ENCODE data around the gene BANF2. TPM values are rescaled to one million over a fixed set of nuclear protein-coding genes. Genes with fewer than 3 reads are reported as not detected.

BANF2 gene
- total and polyA plus RNA-seq, 2 of the 13 experiments (the other 11 are each of a cell fraction or from before 2014, with no cell fraction given), result 0.35 TPM; not detected in 1

GRCh38 chr20:17682889-17683198 lies 16.9 kb upstream of the BANF2 start (continued):
- TF ChIP-seq THRA (CRISPR knock-in tag; IDR thresholded peaks at IDR 0.05; ENCODE audit: borderline replicate concordance) (no peak), HNF4G (IDR thresholded peaks at IDR 0.05; ENCODE audit: borderline replicate concordance, low read depth, low read length) (no peak), HNF4G (CRISPR knock-in tag; IDR thresholded peaks at IDR 0.05; ENCODE audit: borderline replicate concordance, low read depth) (no peak), NFIB (CRISPR knock-in tag; IDR thresholded peaks at IDR 0.05; ENCODE audit: borderline replicate concordance) (no peak), ZNF577 (CRISPR knock-in tag; IDR thresholded peaks at IDR 0.05; ENCODE audit: borderline replicate concordance, low read depth) (no peak), SMC3 (IDR thresholded peaks at IDR 0.05; ENCODE audit: low read length) (no peak), ETS1 (CRISPR knock-in tag; IDR thresholded peaks at IDR 0.05) (no peak), ATF7 (IDR thresholded peaks at IDR 0.05) (no peak), ATF7 (CRISPR knock-in tag; IDR thresholded peaks at IDR 0.05) (no peak), SIN3A (IDR thresholded peaks at IDR 0.05; ENCODE audit: borderline replicate concordance, low read depth, low read length) (no peak), ZNF737 (CRISPR knock-in tag; IDR thresholded peaks at IDR 0.05; ENCODE audit: borderline replicate concordance) (no peak), GLMP (CRISPR knock-in tag; IDR thresholded peaks at IDR 0.05; ENCODE audit: borderline replicate concordance) (no peak), ZEB1 (IDR thresholded peaks at IDR 0.05; ENCODE audit: insufficient replicate concordance, low read depth) (peak; percentile 20), MIER2 (CRISPR knock-in tag; IDR thresholded peaks at IDR 0.05) (no peak; the same call in 1 of the 2 replicates), MTF2 (CRISPR knock-in tag; IDR thresholded peaks at IDR 0.05; ENCODE audit: borderline replicate concordance) (no peak), PAWR (CRISPR knock-in tag; IDR thresholded peaks at IDR 0.05; ENCODE audit: borderline replicate concordance) (no peak), RBM22 (optimal IDR thresholded peaks at IDR 0.05; ENCODE audit: low read length) (no peak), ZNF784 (CRISPR knock-in tag; IDR thresholded peaks at IDR 0.05; ENCODE audit: borderline replicate concordance) (no peak; the same call in 1 of the 2 replicates), MTA3 (CRISPR knock-in tag; IDR thresholded peaks at IDR 0.05) (no peak), ZNF205 (CRISPR knock-in tag; IDR thresholded peaks at IDR 0.05) (no peak), IKZF1 (IDR thresholded peaks at IDR 0.05) (no peak), ZNF264 (CRISPR knock-in tag; IDR thresholded peaks at IDR 0.05) (no peak), MED1 (CRISPR knock-in tag; IDR thresholded peaks at IDR 0.05) (no peak), HNF1B (CRISPR knock-in tag; IDR thresholded peaks at IDR 0.05) (peak; percentile 14; the same call in 1 of the 2 replicates), NCOA5 (CRISPR knock-in tag; IDR thresholded peaks at IDR 0.05) (no peak), CC2D1A (CRISPR knock-in tag; IDR thresholded peaks at IDR 0.05) (no peak), NPAS2 (CRISPR knock-in tag; IDR thresholded peaks at IDR 0.05; ENCODE audit: borderline replicate concordance) (no peak)

Measured in HepG2 (cell line).